Motor neuron (in vitro differentiated cells): Measurements from ENCODE around the gene TCTN1. TPM values are rescaled to one million over a fixed set of nuclear protein-coding genes. Genes with fewer than 3 reads are reported as not detected.

Experiments used
- ATAC-seq, 8 experiments: fragments of 200-7000 bp; cut with Tn5 transposase; replicated peaks in 6 of 8; 2 replicates each; pipeline ENCODE4 v1.8.0; 2021; ENCODE audit warnings: mild to moderate bottlenecking in 8 of 8, moderate library complexity in 8 of 8
- H3K27ac ChIP-seq, 2 donors: fragments of 250-450 bp; sonication (Bioruptor Pico); 2 replicates each; pipeline ENCODE4 v1.9.0; 2021; ENCODE audit warnings: antibody characterized with exemption in 2 of 2, mild to moderate bottlenecking in 2 of 2, moderate library complexity in 1 of 2
- H3K4me1 ChIP-seq, 2 donors: fragments of 250-450 bp; sonication (Bioruptor Pico); replicated peaks in 1 of 2; 2 replicates each; pipeline ENCODE4 v1.6.1; 2021; ENCODE audit warnings: antibody characterized with exemption in 2 of 2, mild to moderate bottlenecking in 2 of 2, moderate library complexity in 1 of 2
- H3K4me3 ChIP-seq, 5 donors: fragments of 250-450 bp; sonication (Bioruptor Pico); 2 replicates each; pipeline ENCODE4 v1.9.0; 2021; ENCODE audit warnings: antibody characterized with exemption in 5 of 5, mild to moderate bottlenecking in 5 of 5, moderate library complexity in 4 of 5
- WGBS, 10 experiments: fragments of 450-650 bp; shearing (Covaris generic); methylation state at CpG; one replicate each; pipeline ENCODE4 v1.0.0; 2022; 5-methylcytosine and 5-hydroxymethylcytosine counted together
- in situ Hi-C, 9 experiments: fragments of 400-800 bp; cut with MboI; loops; one replicate each; pipeline ENCODE4 v1.15.0; 2021; ENCODE audit warnings: low sequenced_read_pairs in 9 of 9, low pct_unique_long_range_greater_than_20kb in 2 of 9; ENCODE audit not compliant: unreplicated experiment in 9 of 9
- total RNA-seq, 8 experiments: library from RNA; unstranded; fragments of 300-600 nt; gene quantifications; 2 replicates each; pipeline versions ENCODE4 v1.2.3 to v1.2.4, GENCODE V29; 2022

TCTN1 gene
- total RNA-seq, 8 experiments from 2014 or later: 37.7 to 116 (median 51.4) TPM

DNA sequence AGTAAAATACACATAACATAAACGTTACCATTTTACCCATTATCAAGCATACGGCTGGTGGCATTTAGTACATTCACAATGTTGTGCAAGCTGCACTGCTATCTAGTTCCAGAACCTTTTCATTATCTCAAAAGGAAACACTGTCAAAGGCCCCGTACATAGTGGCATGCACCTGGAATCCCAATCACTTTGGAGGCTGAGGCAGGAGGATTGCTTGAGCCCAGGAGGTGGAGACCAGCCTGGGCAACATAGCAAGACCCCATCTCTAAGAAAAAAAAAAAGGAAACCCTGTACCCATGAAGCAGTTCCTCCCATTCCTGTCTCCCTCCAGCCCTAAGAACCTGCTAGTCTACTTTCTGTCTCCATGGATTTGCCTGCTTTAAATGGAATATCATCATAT lies 82.4 kb downstream of the TCTN1 start:
- Histone ChIP-seq H3K4me1 (no peaks in the 10 kb centered on the region), H3K4me3 (no peak overlapping the region), H3K27ac (no peak overlapping the region)
- ATAC-seq: no peak
- in situ Hi-C loops: no loop called here
- 0 to 83% (median 62%) methylated on average over 1 to 3 of the region's 3 CpGs; no CpG with 5 or more reads in 2 of the 10 experiments for WGBS, 10 experiments

DNA sequence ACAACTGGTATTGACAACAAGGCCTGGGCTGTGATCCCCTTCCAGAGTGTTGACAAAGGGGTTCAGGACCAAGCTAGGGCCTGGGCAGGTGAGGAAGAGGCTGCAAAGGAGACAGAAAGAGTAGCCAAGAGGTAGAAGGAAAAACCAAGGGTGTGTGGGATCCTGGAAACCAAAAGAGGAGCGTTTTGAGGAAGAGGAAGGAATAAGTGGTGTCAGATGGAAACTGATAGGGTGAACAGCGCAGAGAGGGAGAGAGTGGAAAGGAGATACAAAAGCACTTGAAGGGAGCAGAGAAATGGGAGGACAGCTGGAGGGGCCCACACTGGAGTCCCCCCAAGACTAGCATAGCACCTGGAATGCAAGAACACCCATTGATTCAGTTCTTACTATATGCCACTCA lies 83.3 kb downstream of the TCTN1 start:
- in situ Hi-C loops: no loop called here
- Histone ChIP-seq H3K4me3 (no peak overlapping the region), H3K27ac (no peak overlapping the region), H3K4me1 (no peaks in the 10 kb centered on the region)
- no peak for ATAC-seq
- 56 to 100% (median 77%) methylated on average over 1 to 2 of the region's 2 CpGs; no CpG with 5 or more reads in 2 of the 10 experiments for WGBS, 10 experiments

DNA sequence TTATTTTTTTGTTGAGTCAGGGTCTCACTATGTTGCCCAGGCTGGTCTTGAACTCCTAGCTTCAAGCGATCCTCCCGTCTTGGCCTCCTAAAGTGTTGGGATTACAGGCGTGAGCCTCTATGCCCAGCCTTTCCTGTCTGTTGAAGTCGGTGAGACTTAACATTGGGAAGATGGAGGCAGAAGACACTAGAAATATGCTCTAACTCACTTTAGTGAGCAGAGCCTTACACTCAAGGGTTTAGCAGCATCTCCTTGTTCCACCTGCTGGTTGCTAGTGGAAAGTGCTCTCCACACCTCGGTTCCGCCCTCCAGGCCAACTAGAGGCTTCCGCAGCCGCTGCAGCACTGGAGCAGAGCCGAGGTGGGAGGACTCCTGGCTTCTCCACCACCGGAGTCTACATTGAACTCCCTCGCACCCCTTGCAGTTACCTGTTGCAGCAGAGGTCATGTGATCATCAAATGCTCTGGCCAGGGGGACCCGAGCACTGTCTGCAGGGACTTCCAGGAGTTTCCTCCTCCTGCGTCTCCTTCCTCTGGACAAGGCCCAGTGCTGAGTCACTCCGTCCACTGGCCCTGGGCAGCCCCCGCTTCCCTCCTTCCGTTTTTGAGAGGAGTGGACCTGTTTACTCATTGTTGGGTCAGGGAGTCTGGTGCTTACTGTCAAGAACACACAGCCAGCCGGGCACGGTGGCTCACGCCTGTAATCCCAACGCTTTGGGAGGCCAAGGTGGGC lies 84.4 kb downstream of the TCTN1 start:
- H3K4me1 ChIP-seq: no peaks in the 10 kb centered on the region
- in situ Hi-C loops: no loop called here
- peak in 6 of 8 experiments; percentile 36 to 100 (median 76) for ATAC-seq
- WGBS, 10 experiments: 0 to 87% (median 62%) methylated on average over 2 to 12 of the region's 20 CpGs; no CpG with 5 or more reads in 4 of the 10 experiments
- no peak overlapping the region for H3K4me3 ChIP-seq
- H3K27ac ChIP-seq: no peak overlapping the region

Other genes starting within 250 kb of the TCTN1 start
- gene ANAPC7, start 210.4 kb upstream of the TCTN1 start, total RNA-seq: 10 to 100 TPM; 30.1 to 85.6 (median 39.0) TPM
- gene ARPC3, start 163.8 kb upstream of the TCTN1 start, total RNA-seq: 100 to 1,000 TPM; 196 to 324 (median 263) TPM
- gene GPN3, start 145.9 kb upstream of the TCTN1 start, total RNA-seq: 10 to 100 TPM; 16.6 to 25.1 (median 20.9) TPM
- gene FAM216A, start 145.3 kb upstream of the TCTN1 start, total RNA-seq: 10 to 100 TPM; 23.0 to 48.7 (median 36.2) TPM
- gene VPS29, start 112.0 kb upstream of the TCTN1 start, total RNA-seq: 100 to 1,000 TPM in 1 of 8 experiments, 10 to 100 TPM in 7; 54.2 to 110 (median 83.7) TPM
- gene RAD9B, start 111.8 kb upstream of the TCTN1 start, total RNA-seq: 1 to 10 TPM in 1 of 8 experiments, under 1 TPM in 7; 0.18 to 1.0 (median 0.45) TPM
- gene PPTC7, start 30.8 kb upstream of the TCTN1 start, total RNA-seq: 10 to 100 TPM in 3 of 8 experiments, 1 to 10 TPM in 5; 6.0 to 19.4 (median 6.6) TPM
- 1 to 10 TPM in 2 of 8 experiments, under 1 TPM in 6; 0.27 to 1.6 (median 0.74) TPM for gene HVCN1, start 75.0 kb downstream of the TCTN1 start, total RNA-seq
- 100 to 1,000 TPM in 4 of 8 experiments, 10 to 100 TPM in 4; 57.5 to 156 (median 102) TPM for gene PPP1CC, start 128.8 kb downstream of the TCTN1 start, total RNA-seq
- gene CCDC63, start 232.9 kb downstream of the TCTN1 start, total RNA-seq: under 1 TPM in 1 of 8 experiments, not detected in 7; 0.11 TPM